Keratinocyte (primary cell): Measurements from ENCODE around the gene DCLK2. TPM values are rescaled to one million over a fixed set of nuclear protein-coding genes. Genes with fewer than 3 reads are reported as not detected.
A peak's percentile ranks its signal among the peaks of the same experiment; 100 is the strongest.

Experiments
- DNase-seq: peaks from one replicate; pipeline ENCODE4 v3.0.0-alpha.2; 2011; ENCODE audit warnings: low read depth, missing footprints, low spot score
- FAIRE-seq: peaks from 2 replicates; lab custom pipeline; 2011; peaks lifted over from hg19 to GRCh38; lab: Jason Lieb, UNC
- H2AFZ ChIP-seq: 2 replicates; pipeline ENCODE4 v1.6.0; 2012; ENCODE audit warnings: low read length, control low read depth, inconsistent platforms; ENCODE audit not compliant: control insufficient read depth
- H3K27ac ChIP-seq: 2 replicates; pipeline ENCODE4 v1.5.1; 2011; ENCODE audit warnings: low read length; ENCODE audit not compliant: control insufficient read depth, insufficient read depth
- H3K27me3 ChIP-seq: 3 replicates; pipeline ENCODE4 v1.6.0; 2011; ENCODE audit warnings: low read length; ENCODE audit not compliant: control insufficient read depth, insufficient read depth; ENCODE audit errors: extremely low read depth
- H3K36me3 ChIP-seq, 2 experiments: 2 replicates in 1 of 2; 3 replicates in 1 of 2; pipeline ENCODE4 v1.5.1; 2011; ENCODE audit warnings: low read length in 2 of 2, mild to moderate bottlenecking in 1 of 2; ENCODE audit not compliant: control insufficient read depth in 2 of 2, insufficient read depth in 2 of 2; ENCODE audit errors: extremely low read depth in 1 of 2
- H3K4me1 ChIP-seq: 3 replicates; pipeline ENCODE4 v1.5.1; 2011; ENCODE audit warnings: low read length; ENCODE audit not compliant: control insufficient read depth, insufficient read depth; ENCODE audit errors: extremely low read depth
- H3K4me2 ChIP-seq: 3 replicates; pipeline ENCODE4 v1.6.0; 2011; ENCODE audit warnings: low read depth, low read length; ENCODE audit not compliant: control insufficient read depth, insufficient read depth; ENCODE audit errors: extremely low read depth
- H3K4me3 ChIP-seq, 3 experiments: fragments of 200-600 bp in 1 of 3; sonication (generic) in 1 of 3; 2 replicates in 2 of 3; 3 replicates in 1 of 3; pipeline ENCODE4 v1.5.1; 2011 to 2016; ENCODE audit warnings: low read length in 3 of 3, mild to moderate bottlenecking in 3 of 3, control low read depth in 2 of 3, inconsistent platforms in 1 of 3, low read depth in 1 of 3, mixed read lengths in 1 of 3, mixed run types in 1 of 3, moderate library complexity in 1 of 3; ENCODE audit not compliant: control insufficient read depth in 2 of 3, insufficient read depth in 2 of 3; ENCODE audit errors: extremely low read depth in 1 of 3
- H3K79me2 ChIP-seq: 2 replicates; pipeline ENCODE4 v1.6.0; 2012; ENCODE audit warnings: low read length; ENCODE audit not compliant: control insufficient read depth, insufficient read depth
- H3K9ac ChIP-seq: 3 replicates; pipeline ENCODE4 v1.6.0; 2011; ENCODE audit warnings: low read length; ENCODE audit not compliant: control insufficient read depth, insufficient read depth; ENCODE audit errors: extremely low read depth
- H3K9me1 ChIP-seq: 3 replicates; pipeline ENCODE4 v1.6.0; 2011; ENCODE audit warnings: low read length; ENCODE audit not compliant: control insufficient read depth, insufficient read depth; ENCODE audit errors: extremely low read depth
- H3K9me3 ChIP-seq: 2 replicates; pipeline ENCODE4 v1.5.1; 2012; ENCODE audit warnings: low read depth, low read length; ENCODE audit not compliant: control insufficient read depth
- H4K20me1 ChIP-seq: 3 replicates; pipeline ENCODE4 v1.6.0; 2011; ENCODE audit warnings: low read length; ENCODE audit not compliant: control insufficient read depth, insufficient read depth; ENCODE audit errors: extremely low read depth
- EZH2 ChIP-seq: IDR thresholded peaks from one replicate; pipeline ENCODE4 v1.6.1; 2012; ENCODE audit warnings: inconsistent platforms, mild to moderate bottlenecking, low read length, moderate library complexity
- dilution Hi-C: fragments of 300-500 bp; cut with MboI; formaldehyde crosslinking; loops from one replicate; pipeline ENCODE4 v1.7.0; 2020; ENCODE audit warnings: low sequenced_read_pairs; ENCODE audit not compliant: extremely low pct_ligation_motif_present
- polyA plus RNA-seq, 5 experiments: library from polyadenylated mRNA; depleted of rRNA in 3 of 5; stranded (reverse) in 3 of 5; stranded (forward) in 1 of 5; unstranded in 1 of 5; fragments of >200 nt; gene quantifications; 1 replicate in 1 of 5; 2 replicates in 3 of 5; 3 replicates in 1 of 5; pipeline versions ENCODE4 v1.2.1 to v1.2.3, GENCODE V29; 2011 to 2012; ENCODE audit warnings: missing spikeins in 2 of 5, low read depth in 1 of 5, low replicate concordance in 1 of 5
- TF ChIP-seq, protein P1 (sequence below), 3 experiments: IDR thresholded peaks in 1 of 3; conservative IDR thresholded peaks in 1 of 3; optimal IDR thresholded peaks in 1 of 3; 2 replicates in 2 of 3; 3 replicates in 1 of 3; pipeline versions ENCODE3 to v1.5.1; 2011; ENCODE audit warnings: low read length in 3 of 3, mild to moderate bottlenecking in 3 of 3, moderate library complexity in 2 of 3, control low read depth in 1 of 3, inconsistent platforms in 1 of 3; ENCODE audit not compliant: insufficient read depth in 2 of 3; ENCODE audit errors: extremely low read depth in 1 of 3

DCLK2 gene
- polyA plus RNA-seq, 1 donor (not counting 4 experiments of a cell fraction or from before 2014, with no cell fraction given) = 0.07 TPM

DNA sequence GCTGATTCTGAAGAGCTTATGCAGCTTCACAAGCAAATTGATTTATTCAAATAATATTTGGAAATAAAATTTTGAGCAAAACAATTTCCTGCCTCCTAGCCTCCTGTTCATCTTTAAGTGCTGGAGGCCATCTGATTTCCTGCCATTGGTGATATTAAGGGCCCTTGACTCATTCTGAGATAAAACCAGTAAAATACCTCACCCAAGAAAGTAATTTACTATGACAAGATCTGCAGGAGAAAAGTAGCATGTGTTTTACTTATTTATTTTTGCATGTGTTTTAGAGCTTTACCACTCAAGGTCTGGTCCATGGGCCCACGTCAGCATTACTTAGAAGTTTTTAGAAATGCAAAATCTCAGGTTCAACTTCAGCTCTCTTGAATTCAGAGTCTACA is 67.7 kb downstream of the DCLK2 start:
- no peaks in the 10 kb centered on the region for H3K79me2 ChIP-seq
- no peaks in the 10 kb centered on the region for H4K20me1 ChIP-seq
- no peaks in the 10 kb centered on the region for H3K27me3 ChIP-seq
- no peaks in the 10 kb centered on the region for H3K36me3 ChIP-seq
- no peak overlapping the region for H3K4me2 ChIP-seq
- H2AFZ ChIP-seq = no peak overlapping the region
- FAIRE-seq (peak; percentile 56), DNase-seq (no peak)
- H3K27ac ChIP-seq = no peak overlapping the region
- H3K9ac ChIP-seq = no peak overlapping the region
- TF ChIP-seq, protein P1, sequence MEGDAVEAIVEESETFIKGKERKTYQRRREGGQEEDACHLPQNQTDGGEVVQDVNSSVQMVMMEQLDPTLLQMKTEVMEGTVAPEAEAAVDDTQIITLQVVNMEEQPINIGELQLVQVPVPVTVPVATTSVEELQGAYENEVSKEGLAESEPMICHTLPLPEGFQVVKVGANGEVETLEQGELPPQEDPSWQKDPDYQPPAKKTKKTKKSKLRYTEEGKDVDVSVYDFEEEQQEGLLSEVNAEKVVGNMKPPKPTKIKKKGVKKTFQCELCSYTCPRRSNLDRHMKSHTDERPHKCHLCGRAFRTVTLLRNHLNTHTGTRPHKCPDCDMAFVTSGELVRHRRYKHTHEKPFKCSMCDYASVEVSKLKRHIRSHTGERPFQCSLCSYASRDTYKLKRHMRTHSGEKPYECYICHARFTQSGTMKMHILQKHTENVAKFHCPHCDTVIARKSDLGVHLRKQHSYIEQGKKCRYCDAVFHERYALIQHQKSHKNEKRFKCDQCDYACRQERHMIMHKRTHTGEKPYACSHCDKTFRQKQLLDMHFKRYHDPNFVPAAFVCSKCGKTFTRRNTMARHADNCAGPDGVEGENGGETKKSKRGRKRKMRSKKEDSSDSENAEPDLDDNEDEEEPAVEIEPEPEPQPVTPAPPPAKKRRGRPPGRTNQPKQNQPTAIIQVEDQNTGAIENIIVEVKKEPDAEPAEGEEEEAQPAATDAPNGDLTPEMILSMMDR (optimal IDR thresholded peaks at IDR 0.05 in 1 of 3, IDR thresholded peaks at IDR 0.05 in 1 of 3, conservative IDR thresholded peaks at IDR 0.05 in 1 of 3; ENCODE audit: extremely low read depth in 1 of 3, insufficient read depth in 2 of 3, low read length in 3 of 3) = no peak
- no peak for TF ChIP-seq EZH2
- dilution Hi-C loops = no loop called here
- no peak overlapping the region for H3K4me3 ChIP-seq
- H3K9me3 ChIP-seq = no peaks in the 10 kb centered on the region
- H3K4me1 ChIP-seq = peaks cover 22% of the 10 kb centered on the region
- no peaks in the 10 kb centered on the region for H3K9me1 ChIP-seq

DNA sequence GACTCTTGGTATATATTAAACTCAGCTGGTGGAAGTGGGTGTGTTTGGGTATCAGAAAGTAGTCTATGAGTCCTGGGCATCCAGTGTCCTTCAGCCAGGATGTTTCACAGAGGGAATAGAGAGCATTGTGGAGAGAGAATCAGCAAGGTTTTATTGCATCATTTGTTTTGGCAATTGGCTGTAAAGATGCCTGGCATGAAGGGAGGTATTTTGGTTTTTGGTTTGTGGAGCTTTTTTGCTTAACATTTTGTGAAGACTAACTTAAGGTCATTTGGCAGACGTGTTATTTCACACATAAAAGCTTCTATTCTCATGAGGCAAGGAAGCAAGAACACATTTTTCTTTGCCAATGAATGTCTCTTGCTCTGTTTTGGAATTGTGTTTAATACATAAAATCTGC is 71.1 kb downstream of the DCLK2 start:
- Histone ChIP-seq H3K9me1 (no peaks in the 10 kb centered on the region), H4K20me1 (no peaks in the 10 kb centered on the region), H3K36me3 (no peaks in the 10 kb centered on the region), H3K9ac (no peak overlapping the region), H3K4me3 (no peak overlapping the region), H3K27me3 (no peaks in the 10 kb centered on the region), H2AFZ (no peak overlapping the region), H3K27ac (no peak overlapping the region), H3K9me3 (no peaks in the 10 kb centered on the region), H3K4me1 (peaks cover 13% of the 10 kb centered on the region), H3K79me2 (no peaks in the 10 kb centered on the region), H3K4me2 (no peak overlapping the region)
- TF ChIP-seq, protein P1 (optimal IDR thresholded peaks at IDR 0.05 in 1 of 3, IDR thresholded peaks at IDR 0.05 in 1 of 3, conservative IDR thresholded peaks at IDR 0.05 in 1 of 3; ENCODE audit: extremely low read depth in 1 of 3, insufficient read depth in 2 of 3, low read length in 3 of 3) = no peak
- TF ChIP-seq EZH2 = no peak
- no peak for FAIRE-seq
- dilution Hi-C loops = no loop called here
- no peak for DNase-seq
